MM.1S (cell line): ENCODE data around the gene INO80.
"Not testable (repeated sequence)": the region's sequence is repeated elsewhere in the genome, so short reads cannot be mapped to it uniquely, and the experiment has no call there.

Source experiments
- DNase-seq: peaks from one replicate; pipeline ENCODE4 v3.0.0-alpha.2; 2015
- H2AFZ ChIP-seq: fragments of 300-600 bp; sonication (generic); 2 replicates; pipeline ENCODE4 v1.6.0; 2016; ENCODE audit warnings: antibody characterized with exemption, low read length
- H3F3A ChIP-seq: fragments of 300-600 bp; sonication (generic); 2 replicates; pipeline ENCODE4 v1.6.1; 2016; ENCODE audit warnings: mild to moderate bottlenecking, antibody characterized with exemption, low read length, moderate library complexity, mixed read lengths; ENCODE audit not compliant: insufficient read depth
- H3K27ac ChIP-seq: fragments of 300-600 bp; sonication (generic); 2 replicates; pipeline ENCODE4 v1.5.1; 2016; ENCODE audit warnings: mild to moderate bottlenecking, low read length
- H3K27me3 ChIP-seq: fragments of 300-600 bp; sonication (generic); replicated peaks from 2 replicates; pipeline ENCODE4 v1.6.0; 2016; ENCODE audit warnings: low read length; ENCODE audit not compliant: insufficient read depth
- H3K36me3 ChIP-seq: fragments of 300-600 bp; sonication (generic); replicated peaks from 2 replicates; pipeline ENCODE4 v1.6.1; 2016; ENCODE audit warnings: mild to moderate bottlenecking, low read length, mixed read lengths; ENCODE audit not compliant: insufficient read depth
- H3K4me1 ChIP-seq: fragments of 300-600 bp; sonication (generic); 2 replicates; pipeline ENCODE4 v1.6.1; 2016; ENCODE audit warnings: low read length, mixed read lengths
- H3K4me2 ChIP-seq: fragments of 300-600 bp; sonication (generic); 2 replicates; pipeline ENCODE4 v1.6.0; 2016; ENCODE audit warnings: low read depth, low read length
- H3K4me3 ChIP-seq: fragments of 300-600 bp; sonication (generic); 2 replicates; pipeline ENCODE4 v1.5.1; 2016; ENCODE audit warnings: low read length, mixed read lengths
- H3K79me2 ChIP-seq: fragments of 300-600 bp; sonication (generic); 2 replicates; pipeline ENCODE4 v1.6.1; 2016; ENCODE audit warnings: mixed run types, low read length, mixed read lengths
- H3K9ac ChIP-seq: fragments of 300-600 bp; sonication (generic); 2 replicates; pipeline ENCODE4 v1.6.1; 2016; ENCODE audit warnings: low read length, mixed read lengths
- H3K9me2 ChIP-seq: fragments of 300-600 bp; sonication (generic); replicated peaks from 2 replicates; pipeline ENCODE4 v1.6.1; 2016; ENCODE audit warnings: mild to moderate bottlenecking, low read length, mixed read lengths; ENCODE audit not compliant: insufficient read depth
- H3K9me3 ChIP-seq: fragments of 300-600 bp; sonication (generic); replicated peaks from 2 replicates; pipeline ENCODE4 v1.6.1; 2016; ENCODE audit warnings: mild to moderate bottlenecking, low read length, mixed read lengths; ENCODE audit not compliant: insufficient read depth
- H4K20me1 ChIP-seq: fragments of 300-600 bp; sonication (generic); 2 replicates; pipeline ENCODE4 v1.6.1; 2016; ENCODE audit warnings: mild to moderate bottlenecking, low read length, moderate library complexity, mixed read lengths; ENCODE audit not compliant: insufficient read depth
- CTCF ChIP-seq: fragments of 300-600 bp; sonication (generic); IDR thresholded peaks from 2 replicates; pipeline ENCODE4 v1.5.1; 2016; ENCODE audit warnings: antibody characterized with exemption, low read length, mixed read lengths
- EZH2 ChIP-seq: fragments of 300-600 bp; sonication (generic); optimal IDR thresholded peaks from 2 replicates; pipeline ENCODE3; 2017; ENCODE audit warnings: low read depth, mild to moderate bottlenecking, antibody characterized with exemption, low read length, mixed read lengths
- EZH2phosphoT487 ChIP-seq: fragments of 300-600 bp; sonication (generic); IDR thresholded peaks from 2 replicates; pipeline ENCODE4 v1.6.1; 2018; ENCODE audit warnings: antibody characterized with exemption, low read length

The INO80 gene

GRCh38 chr15:41151451-41152005 is 35.4 kb upstream of the INO80 start:
- Histone ChIP-seq H3K4me3 (no peak overlapping the region), H4K20me1 (no peaks in the 10 kb centered on the region), H2AFZ (no peak overlapping the region), H3K4me1 (no peaks in the 10 kb centered on the region), H3F3A (no peaks in the 10 kb centered on the region), H3K79me2 (no peaks in the 10 kb centered on the region), H3K4me2 (no peak overlapping the region), H3K9ac (no peak overlapping the region), H3K9me3 (no peaks in the 10 kb centered on the region), H3K27ac (no peak overlapping the region), H3K27me3 (no peaks in the 10 kb centered on the region), H3K36me3 (no peaks in the 10 kb centered on the region), H3K9me2 (no peaks in the 10 kb centered on the region)
- no peak for DNase-seq
- TF ChIP-seq EZH2phosphoT487 (no peak), EZH2 (no peak), CTCF (no peak)

DNA sequence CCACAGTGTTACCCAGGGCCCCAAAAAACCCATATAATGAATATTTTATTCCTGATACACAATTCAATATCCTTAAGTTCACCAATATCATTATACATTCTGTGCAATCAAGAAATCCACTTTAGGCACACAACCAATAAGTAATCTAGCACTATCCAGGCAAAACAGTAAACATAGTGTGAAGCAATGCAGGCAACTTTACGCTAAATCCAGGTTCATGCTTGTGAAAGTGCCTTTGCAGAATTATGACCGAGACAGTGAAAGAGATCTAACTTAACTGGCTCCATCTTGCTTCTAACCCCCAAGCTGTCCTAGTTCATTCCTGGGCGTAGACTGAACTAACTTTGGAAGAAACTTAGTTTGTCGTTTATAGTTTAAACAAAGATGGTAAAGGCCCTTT is 34.2 kb upstream of the INO80 start:
- no peaks in the 10 kb centered on the region for H3K27me3 ChIP-seq
- no peaks in the 10 kb centered on the region for H3K36me3 ChIP-seq
- H3K79me2 ChIP-seq = no peaks in the 10 kb centered on the region
- no peaks in the 10 kb centered on the region for H4K20me1 ChIP-seq
- no peaks in the 10 kb centered on the region for H3K9me2 ChIP-seq
- no peak overlapping the region for H3K27ac ChIP-seq
- H3K4me1 ChIP-seq = no peaks in the 10 kb centered on the region
- H2AFZ ChIP-seq = no peak overlapping the region
- H3K4me2 ChIP-seq = no peak overlapping the region
- H3F3A ChIP-seq = no peaks in the 10 kb centered on the region
- DNase-seq = no peak
- no peaks in the 10 kb centered on the region for H3K9me3 ChIP-seq
- TF ChIP-seq CTCF (no peak), EZH2phosphoT487 (no peak), EZH2 (no peak)
- no peak overlapping the region for H3K4me3 ChIP-seq
- H3K9ac ChIP-seq = no peak overlapping the region

GRCh38 chr15:41148065-41148464 is 32.0 kb upstream of the INO80 start:
- Histone ChIP-seq H3K4me3 (no peak overlapping the region), H2AFZ (no peak overlapping the region), H3F3A (no peaks in the 10 kb centered on the region), H3K9me2 (no peaks in the 10 kb centered on the region), H4K20me1 (no peaks in the 10 kb centered on the region), H3K36me3 (no peaks in the 10 kb centered on the region), H3K27me3 (no peaks in the 10 kb centered on the region), H3K9ac (no peak overlapping the region), H3K79me2 (no peaks in the 10 kb centered on the region), H3K27ac (no peak overlapping the region), H3K9me3 (no peaks in the 10 kb centered on the region), H3K4me1 (no peaks in the 10 kb centered on the region), H3K4me2 (no peak overlapping the region)
- no peak for DNase-seq
- TF ChIP-seq CTCF = no peak
- no peak for TF ChIP-seq EZH2phosphoT487
- no peak for TF ChIP-seq EZH2

DNA sequence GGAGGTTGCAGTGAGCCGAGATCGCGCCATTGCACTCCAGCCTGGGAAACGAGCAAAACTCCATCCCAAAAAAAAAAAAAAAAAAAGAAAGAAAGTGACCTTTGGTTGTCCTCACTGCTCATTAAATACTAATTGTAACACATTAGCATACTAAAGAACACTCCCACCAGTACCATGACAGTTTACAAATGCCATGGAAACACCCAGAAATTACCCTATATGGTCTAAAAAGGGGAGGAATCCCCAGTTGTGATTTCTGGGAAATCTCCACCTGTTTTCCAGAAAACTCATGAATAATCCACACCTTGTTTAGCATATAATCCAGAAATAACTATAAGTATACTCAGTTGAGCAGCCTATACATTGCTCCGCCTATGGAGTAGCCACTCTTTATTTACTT is 23.5 kb upstream of the INO80 start:
- TF ChIP-seq EZH2phosphoT487 (no peak), EZH2 (no peak), CTCF (no peak)
- H3K4me2 ChIP-seq = no peak overlapping the region

GRCh38 chr15:41139112-41139511 is 23.0 kb upstream of the INO80 start:
- not testable (repeated sequence) for H3K9me3 ChIP-seq, H3K4me1 ChIP-seq, H3K4me3 ChIP-seq, H3K27ac ChIP-seq, H3F3A ChIP-seq, H3K27me3 ChIP-seq, DNase-seq, H3K36me3 ChIP-seq, H2AFZ ChIP-seq, H3K79me2 ChIP-seq, H3K9me2 ChIP-seq, H4K20me1 ChIP-seq, H3K9ac ChIP-seq, H3K4me2 ChIP-seq

More for the DNA sequence above, 23.5 kb upstream of the INO80 start:
- H3K27me3 ChIP-seq = no peaks in the 10 kb centered on the region
- H3K79me2 ChIP-seq = no peaks in the 10 kb centered on the region
- no peak overlapping the region for H3K4me3 ChIP-seq
- no peaks in the 10 kb centered on the region for H3K9me3 ChIP-seq
- H4K20me1 ChIP-seq = no peaks in the 10 kb centered on the region
- no peak for DNase-seq
- no peak overlapping the region for H3K9ac ChIP-seq
- no peaks in the 10 kb centered on the region for H3K4me1 ChIP-seq
- H3F3A ChIP-seq = no peaks in the 10 kb centered on the region
- no peaks in the 10 kb centered on the region for H3K36me3 ChIP-seq
- H3K9me2 ChIP-seq = no peaks in the 10 kb centered on the region
- H3K27ac ChIP-seq = no peak overlapping the region
- no peak overlapping the region for H2AFZ ChIP-seq
